Lower leg skin (tissue), 4 donors: ENCODE measurements around the gene ZNFX1. TPM values are rescaled to one million over a fixed set of nuclear protein-coding genes. Genes with fewer than 3 reads are reported as not detected.

Source experiments
- DNase-seq, 2 donors: peaks; one replicate each; pipeline ENCODE4 v3.0.0-alpha.2; 2019; ENCODE audit warnings: low spot score in 2 of 2
- H3K4me3 ChIP-seq: fragments of 200-600 bp; sonication (generic); 2 replicates; pipeline ENCODE4 v1.5.1; 2017; ENCODE audit warnings: mild to moderate bottlenecking, low read depth; ENCODE audit not compliant: poor library complexity, severe bottlenecking
- POLR2A ChIP-seq, 2 donors: fragments of 450-650 bp; IDR thresholded peaks; one replicate each; pipeline ENCODE4 v1.6.1; 2016 to 2017; ENCODE audit warnings: antibody characterized with exemption in 2 of 2, mild to moderate bottlenecking in 1 of 2, moderate library complexity in 1 of 2
- WGBS, 2 donors: methylation state at CpG; one replicate each; pipeline ENCODE4 v1.1.5; 2018; 5-methylcytosine and 5-hydroxymethylcytosine counted together
- intact Hi-C: fragments of 100-400 bp; cut with DNase I; formaldehyde crosslinking; loops from one replicate; pipeline ENCODE4 v1.15.0; 2023; ENCODE audit warnings: low total_unique reads
- total RNA-seq, 4 donors: library from RNA; depleted of rRNA; stranded (reverse); fragments of >200 nt; gene quantifications; one replicate each; pipeline ENCODE4 v1.1.0, GENCODE V29; 2016
- TF ChIP-seq, protein P1 (sequence below), 3 donors: fragments of 450-650 bp; IDR thresholded peaks; one replicate each; pipeline ENCODE4 v1.5.1; 2016; ENCODE audit warnings: antibody characterized with exemption in 3 of 3, mild to moderate bottlenecking in 3 of 3, moderate library complexity in 2 of 3

ZNFX1 gene
- total RNA-seq, 4 donors from 2014 or later, result 26.0 to 31.4 (median 28.1) TPM

DNA sequence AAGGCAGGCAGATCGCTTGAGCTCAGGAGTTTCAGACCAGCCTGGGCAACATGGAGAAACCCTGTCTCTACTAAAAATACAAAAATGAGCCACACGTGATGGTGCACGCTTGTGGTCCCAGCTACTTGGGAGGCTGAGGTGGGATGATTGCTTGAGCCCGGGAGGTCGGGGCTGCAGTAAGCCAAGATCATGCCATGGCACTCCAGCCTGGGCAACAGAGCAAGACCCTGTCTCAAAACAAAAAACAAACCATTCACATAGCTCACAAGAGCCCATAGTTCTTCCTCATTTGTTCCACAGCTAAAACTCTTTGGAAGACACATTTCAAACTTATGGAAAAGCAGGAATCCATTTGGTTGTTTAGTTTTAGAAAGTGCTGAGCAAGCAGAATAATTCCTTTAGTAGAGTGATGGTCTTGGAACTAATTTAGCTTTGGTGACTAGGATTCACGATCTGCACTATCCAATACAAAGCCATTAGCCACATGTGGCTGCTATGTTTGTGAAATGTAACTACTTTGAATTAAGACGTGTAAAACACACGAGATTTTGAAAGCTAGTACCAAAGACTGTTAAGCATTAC lies 4.1 kb downstream of the ZNFX1 start:
- DNase-seq, result no peak
- intact Hi-C loops, result no loop called here
- TF ChIP-seq, protein P1, sequence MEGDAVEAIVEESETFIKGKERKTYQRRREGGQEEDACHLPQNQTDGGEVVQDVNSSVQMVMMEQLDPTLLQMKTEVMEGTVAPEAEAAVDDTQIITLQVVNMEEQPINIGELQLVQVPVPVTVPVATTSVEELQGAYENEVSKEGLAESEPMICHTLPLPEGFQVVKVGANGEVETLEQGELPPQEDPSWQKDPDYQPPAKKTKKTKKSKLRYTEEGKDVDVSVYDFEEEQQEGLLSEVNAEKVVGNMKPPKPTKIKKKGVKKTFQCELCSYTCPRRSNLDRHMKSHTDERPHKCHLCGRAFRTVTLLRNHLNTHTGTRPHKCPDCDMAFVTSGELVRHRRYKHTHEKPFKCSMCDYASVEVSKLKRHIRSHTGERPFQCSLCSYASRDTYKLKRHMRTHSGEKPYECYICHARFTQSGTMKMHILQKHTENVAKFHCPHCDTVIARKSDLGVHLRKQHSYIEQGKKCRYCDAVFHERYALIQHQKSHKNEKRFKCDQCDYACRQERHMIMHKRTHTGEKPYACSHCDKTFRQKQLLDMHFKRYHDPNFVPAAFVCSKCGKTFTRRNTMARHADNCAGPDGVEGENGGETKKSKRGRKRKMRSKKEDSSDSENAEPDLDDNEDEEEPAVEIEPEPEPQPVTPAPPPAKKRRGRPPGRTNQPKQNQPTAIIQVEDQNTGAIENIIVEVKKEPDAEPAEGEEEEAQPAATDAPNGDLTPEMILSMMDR (IDR thresholded peaks at IDR 0.05), result no peak
- TF ChIP-seq POLR2A (IDR thresholded peaks at IDR 0.05), result no peak
- 84 to 91% methylated on average over 8 of the region's 8 CpGs for WGBS, 2 donors
- no peak overlapping the region for H3K4me3 ChIP-seq

GRCh38 chr20:49272654-49273053 lies 5.2 kb downstream of the ZNFX1 start:
- whole genome bisulfite sequencing, 2 donors, result 78 to 80% methylated on average over 1 of the region's 1 CpG
- TF ChIP-seq, protein P1 (IDR thresholded peaks at IDR 0.05), result no peak
- no peak for TF ChIP-seq POLR2A (IDR thresholded peaks at IDR 0.05)
- intact Hi-C loops, result no loop called here
- H3K4me3 ChIP-seq, result no peak overlapping the region
- DNase-seq, result no peak

GRCh38 chr20:49270736-49271135 lies 7.1 kb downstream of the ZNFX1 start:
- intact Hi-C loops, result no loop called here
- no peak overlapping the region for H3K4me3 ChIP-seq
- no peak for DNase-seq
- no peak for TF ChIP-seq POLR2A (IDR thresholded peaks at IDR 0.05)
- TF ChIP-seq, protein P1 (IDR thresholded peaks at IDR 0.05), result no peak
- WGBS, 2 donors, result 90 to 96% methylated on average over 5 of the region's 5 CpGs

- intact Hi-C loops, result no loop called here
Measured at GRCh38 chr20:49270177-49270576, 7.7 kb downstream of the ZNFX1 start.

DNA sequence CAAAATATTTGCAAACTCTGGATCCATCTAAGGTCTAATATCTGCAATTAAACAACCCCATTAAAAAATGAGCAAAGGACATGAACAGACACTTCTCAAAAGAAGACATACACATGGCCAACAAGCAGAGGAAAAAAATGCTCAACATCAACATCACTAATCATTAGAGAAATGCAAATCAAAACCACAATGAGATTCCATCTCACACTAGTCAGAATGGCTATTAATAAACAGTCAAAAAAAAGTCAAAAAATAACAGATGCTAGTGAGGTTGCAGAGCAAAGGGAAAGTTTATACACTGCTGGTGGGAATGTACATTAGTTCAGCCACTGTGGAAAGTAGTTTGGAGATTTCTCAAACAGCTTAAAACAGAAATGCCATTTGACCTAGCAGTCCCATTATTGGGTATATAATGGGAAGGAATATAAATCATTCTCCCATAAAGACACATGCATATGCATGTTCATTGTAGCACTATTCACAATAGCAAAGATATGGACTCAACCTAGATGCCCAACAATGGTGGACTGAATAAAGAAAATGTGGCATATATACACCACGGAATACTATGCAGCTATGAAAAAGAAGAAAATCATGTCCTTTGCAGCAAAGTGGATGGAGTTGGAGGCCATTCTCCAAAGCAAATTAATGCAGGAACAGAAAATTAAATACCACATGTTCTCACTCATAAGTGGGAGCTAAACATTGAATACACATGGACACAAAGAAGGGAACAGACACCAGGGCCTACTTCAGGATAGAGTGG lies 9.1 kb downstream of the ZNFX1 start:
- intact Hi-C loops, result no loop called here
- H3K4me3 ChIP-seq, result no peak overlapping the region
- no peak for TF ChIP-seq POLR2A (IDR thresholded peaks at IDR 0.05)
- TF ChIP-seq, protein P1 (IDR thresholded peaks at IDR 0.05), result no peak
- DNase-seq, result no peak
- WGBS, 2 donors, result 94 to 100% methylated on average over 1 of the region's 1 CpG

More at GRCh38 chr20:49270177-49270576, 7.7 kb downstream of the ZNFX1 start:
- H3K4me3 ChIP-seq, result no peak overlapping the region
- WGBS, 2 donors, result 54 to 68% methylated on average over 7 of the region's 7 CpGs
- TF ChIP-seq, protein P1 (IDR thresholded peaks at IDR 0.05), result no peak
- no peak for TF ChIP-seq POLR2A (IDR thresholded peaks at IDR 0.05)
- DNase-seq, result no peak
